Measurements from ENCODE around the gene GFRA1.
"Not testable (repeated sequence)": the region's sequence is repeated elsewhere in the genome, so short reads cannot be mapped to it uniquely, and the experiment has no call there.

Gene GFRA1

GRCh38 chr10:116056445-116057293, 216.3 kb downstream of the GFRA1 start:
- DNase-seq = no peak

GRCh38 chr10:116055917-116056252, 217.1 kb downstream of the GFRA1 start:
- DNase-seq = no peak

- DNase-seq = no peak
Measured at GRCh38 chr10:116055252-116055916, 217.6 kb downstream of the GFRA1 start.

DNA sequence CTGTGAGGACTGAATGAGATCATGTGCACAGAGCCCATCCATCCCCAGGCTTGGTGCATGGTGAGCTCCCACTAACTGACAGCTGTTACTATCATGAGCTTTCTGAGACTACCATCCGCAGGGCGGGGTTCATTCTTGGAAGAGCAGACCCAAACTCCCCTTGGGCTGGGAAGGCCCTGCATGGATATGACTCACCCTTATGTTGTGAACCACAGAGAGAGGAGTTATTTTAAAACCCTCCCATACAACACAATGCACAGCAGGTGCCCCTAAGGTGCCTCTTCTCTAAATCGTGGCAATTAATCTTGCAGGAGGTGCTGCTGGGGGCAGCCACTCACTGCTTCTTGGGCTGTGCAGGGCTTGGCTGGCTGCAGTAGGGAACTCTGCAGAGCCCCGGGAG, 219.1 kb downstream of the GFRA1 start:
- DNase-seq = no peak

- not testable (repeated sequence) for DNase-seq
Measured at GRCh38 chr10:116053009-116053730, 219.8 kb downstream of the GFRA1 start.

DNA sequence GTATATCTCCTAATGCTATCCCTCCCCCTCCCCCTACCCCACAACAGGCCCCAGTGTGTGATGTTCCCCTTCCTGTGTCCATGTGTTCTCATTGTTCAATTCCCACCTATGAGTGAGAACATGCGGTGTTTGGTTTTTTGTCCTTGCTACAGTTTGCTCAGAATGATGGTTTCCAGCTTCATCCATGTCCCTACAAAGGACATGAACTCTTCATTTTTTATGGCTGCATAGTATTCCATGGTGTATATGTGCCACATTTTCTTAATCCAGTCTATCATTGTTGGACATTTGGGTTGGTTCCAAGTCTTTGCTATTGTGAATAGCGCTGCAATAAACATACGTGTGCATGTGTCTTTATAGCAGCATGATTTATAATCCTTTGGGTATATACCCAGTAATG, 220.5 kb downstream of the GFRA1 start:
- DNase-seq = not testable (repeated sequence)

- DNase-seq = no peak
Measured at GRCh38 chr10:116049974-116050304, 223.1 kb downstream of the GFRA1 start.

GRCh38 chr10:116049158-116049973, 223.6 kb downstream of the GFRA1 start:
- no peak for DNase-seq

GRCh38 chr10:116045366-116046356, 227.3 kb downstream of the GFRA1 start:
- no peak for DNase-seq

DNA sequence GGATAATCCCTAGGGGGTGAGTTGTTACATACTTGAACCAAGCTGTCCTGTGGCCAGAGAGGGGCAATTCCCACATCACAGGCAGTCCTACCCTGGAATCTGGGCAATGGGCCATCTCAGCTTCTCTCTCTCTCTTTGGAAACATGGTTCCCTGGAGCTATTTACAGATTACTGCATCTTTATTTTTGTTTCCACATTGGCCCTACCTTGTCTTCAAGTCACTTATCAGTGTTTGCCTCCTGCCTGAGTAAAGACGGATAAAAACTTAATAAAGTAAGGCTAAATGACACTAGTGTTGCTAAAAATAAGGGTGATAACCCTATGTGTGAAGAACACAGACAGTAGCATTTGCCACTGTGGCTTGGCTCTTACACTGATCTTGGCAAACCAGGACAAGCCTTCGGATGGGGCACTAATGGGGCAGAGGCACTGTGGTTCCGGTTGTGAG, 228.2 kb downstream of the GFRA1 start:
- no peak for DNase-seq

GRCh38 chr10:116043861-116044260, 229.1 kb downstream of the GFRA1 start:
- no peak for DNase-seq

- no peak for DNase-seq
Measured at GRCh38 chr10:116043304-116043703, 229.7 kb downstream of the GFRA1 start.

- no peak for DNase-seq
Measured at GRCh38 chr10:116041948-116042347, 231.1 kb downstream of the GFRA1 start.

- DNase-seq = no peak
Measured at GRCh38 chr10:116039612-116040011, 233.4 kb downstream of the GFRA1 start.

- DNase-seq = no peak
Measured at GRCh38 chr10:116038259-116038658, 234.7 kb downstream of the GFRA1 start.

DNA sequence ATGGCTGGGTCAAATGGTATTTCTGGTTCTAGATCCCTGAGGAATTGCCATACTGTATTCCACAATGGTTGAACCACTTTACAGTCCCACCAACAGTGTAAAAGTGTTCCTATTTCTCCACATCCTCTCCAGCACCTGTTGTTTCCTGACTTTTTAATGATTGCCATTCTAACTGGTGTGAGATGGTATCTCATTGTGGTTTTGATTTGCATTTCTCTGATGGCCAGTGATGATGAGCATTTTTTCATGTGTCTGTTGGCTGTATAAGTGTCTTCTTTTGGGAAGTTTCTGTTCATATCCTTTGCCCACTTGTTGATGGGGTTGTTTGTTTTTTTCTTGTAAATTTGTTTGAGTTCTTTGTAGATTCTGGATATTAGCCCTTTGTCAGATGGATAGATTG, 237.6 kb downstream of the GFRA1 start:
- not testable (repeated sequence) for DNase-seq

- DNase-seq = no peak
Measured at GRCh38 chr10:116030576-116030975, 242.4 kb downstream of the GFRA1 start.

- no peak for DNase-seq
Measured at GRCh38 chr10:116029826-116030225, 243.2 kb downstream of the GFRA1 start.

DNA sequence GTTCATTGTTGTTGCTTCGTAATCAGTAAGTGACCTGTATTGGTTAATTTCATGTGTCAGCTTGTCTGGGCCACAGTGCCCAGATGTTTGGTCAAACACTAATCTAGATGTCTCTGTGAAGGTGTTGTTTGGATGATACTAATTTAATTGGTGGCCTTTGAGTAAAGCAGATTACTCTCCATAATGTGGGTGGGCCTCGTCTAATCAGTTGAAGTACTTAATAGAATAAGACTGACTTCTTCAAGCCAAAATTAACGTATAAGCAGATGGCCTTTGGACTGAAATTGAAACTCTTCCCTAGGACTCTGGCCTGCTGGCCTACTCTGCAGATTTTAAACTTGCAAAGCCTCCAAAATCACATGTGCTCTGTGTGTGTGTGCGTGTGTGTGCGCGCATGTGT, 245.7 kb downstream of the GFRA1 start:
- DNase-seq = no peak

DNA sequence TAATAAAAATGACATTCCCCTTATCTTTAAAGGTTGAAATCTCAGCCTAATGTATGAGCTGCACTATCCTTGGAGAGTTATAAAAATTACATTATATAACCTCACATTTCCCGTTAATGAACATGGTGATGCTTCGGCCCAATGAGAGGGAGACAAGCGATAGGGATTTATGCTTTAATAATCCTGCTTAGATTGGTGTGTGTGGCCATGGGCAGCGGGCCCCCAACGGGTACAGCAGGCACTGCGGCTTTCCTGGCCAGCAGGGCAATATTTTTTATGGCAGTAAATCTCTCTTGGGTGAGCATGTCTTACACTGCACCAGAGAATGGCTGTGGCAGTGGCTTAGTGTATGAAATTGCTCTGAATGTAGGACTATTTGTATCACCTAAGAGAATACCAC, 246.3 kb downstream of the GFRA1 start:
- no peak for DNase-seq

DNA sequence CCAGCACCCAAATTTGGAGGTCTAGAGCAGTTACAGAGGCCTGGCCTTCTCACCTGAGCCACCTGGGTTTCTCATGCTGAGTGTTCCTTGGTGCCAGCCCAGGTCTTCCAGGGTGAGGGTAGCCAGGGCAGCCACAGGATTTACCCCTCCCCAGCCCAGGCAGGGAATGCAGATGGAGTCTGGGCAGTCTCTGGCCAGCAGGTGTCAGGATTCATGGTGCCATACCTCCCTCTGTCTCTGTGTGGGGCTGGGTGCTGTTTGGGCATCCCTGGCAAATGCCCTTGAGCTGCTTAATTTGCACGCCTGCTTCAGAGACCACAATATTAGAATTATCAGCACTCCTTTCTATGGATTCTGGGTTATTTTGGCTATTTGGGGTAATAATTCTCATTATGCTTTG, 246.7 kb downstream of the GFRA1 start:
- no peak for DNase-seq

Measured in islet precursor cell (in vitro differentiated cells).